HS-27A (cell line): ENCODE results near the gene ATF7IP.

Experiments used
- DNase-seq: peaks from one replicate; pipeline ENCODE4 v3.0.0-alpha.2; 2012; ENCODE audit warnings: low read depth, missing footprints

The ATF7IP gene

DNA sequence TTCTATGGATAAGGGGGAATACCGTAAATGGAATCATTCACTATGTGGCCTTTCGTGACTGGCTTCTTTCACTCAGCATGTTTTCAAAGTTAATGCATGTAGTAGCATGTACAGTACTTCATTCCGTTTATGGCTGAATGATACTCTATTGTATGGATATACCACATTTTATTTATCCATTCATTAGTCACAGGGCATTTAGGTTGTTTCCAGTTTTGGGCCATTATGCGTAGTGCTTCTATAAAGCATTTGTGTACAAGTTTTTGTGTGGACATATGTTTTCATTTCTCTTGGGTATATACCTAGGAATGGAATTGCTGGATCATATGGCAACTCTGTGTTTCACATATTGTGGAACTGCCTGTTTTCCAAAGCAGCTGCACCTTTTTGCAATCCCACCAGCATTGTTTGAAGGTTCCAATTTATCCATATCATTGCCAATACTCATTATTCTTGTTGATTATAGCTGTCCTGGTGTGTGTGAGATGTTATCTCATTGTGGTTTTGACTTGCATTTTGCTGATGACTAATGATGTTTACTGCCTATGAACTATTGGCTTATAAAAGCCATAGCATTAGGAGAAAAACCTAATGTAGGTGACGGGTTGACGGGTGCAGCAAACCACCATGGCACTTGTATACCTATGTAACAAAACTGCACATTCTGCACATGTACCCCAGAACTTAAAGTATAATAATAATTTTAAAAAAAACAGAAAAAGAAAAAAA lies 45.5 kb downstream of the ATF7IP start:
- DNase-seq: no peak

DNA sequence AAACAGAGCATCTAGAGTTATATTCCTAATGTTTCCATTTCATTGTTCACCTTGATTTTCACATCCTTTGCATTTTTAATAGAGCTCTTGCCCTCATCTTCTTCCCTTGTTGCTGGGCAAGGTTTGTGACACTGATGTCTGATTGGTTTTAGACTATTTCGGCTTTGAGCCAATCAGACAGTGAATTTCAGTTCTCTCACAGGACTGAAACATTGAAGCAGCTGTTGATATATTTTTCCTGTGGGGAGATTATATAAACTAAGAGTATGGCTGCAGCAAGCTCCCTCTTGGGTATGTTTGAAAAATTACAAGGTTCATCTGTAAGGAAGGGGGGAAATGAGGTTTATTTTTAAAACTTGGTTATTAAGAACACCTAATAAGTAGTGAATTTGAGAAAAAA lies 51.2 kb downstream of the ATF7IP start:
- DNase-seq: no peak

DNA sequence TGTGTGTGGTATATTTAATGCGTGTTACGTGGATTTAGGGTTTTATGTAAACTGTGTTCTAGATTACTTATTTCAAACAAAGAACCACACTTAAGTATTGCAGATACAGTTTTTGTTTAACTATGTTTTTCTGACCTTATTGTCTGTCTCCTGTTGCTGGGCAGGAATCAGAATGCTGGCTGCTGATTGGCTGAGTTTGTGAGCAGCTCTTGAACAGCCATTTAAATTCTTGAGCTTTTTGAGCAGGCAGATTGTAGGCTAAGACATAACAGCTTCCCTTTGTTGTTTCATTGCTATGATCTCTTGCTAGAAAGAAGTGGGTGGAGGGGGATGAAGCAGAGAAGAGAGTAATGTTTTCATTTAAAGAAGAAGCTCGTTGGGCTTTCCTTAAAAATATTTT lies 52.2 kb downstream of the ATF7IP start:
- no peak for DNase-seq

DNA sequence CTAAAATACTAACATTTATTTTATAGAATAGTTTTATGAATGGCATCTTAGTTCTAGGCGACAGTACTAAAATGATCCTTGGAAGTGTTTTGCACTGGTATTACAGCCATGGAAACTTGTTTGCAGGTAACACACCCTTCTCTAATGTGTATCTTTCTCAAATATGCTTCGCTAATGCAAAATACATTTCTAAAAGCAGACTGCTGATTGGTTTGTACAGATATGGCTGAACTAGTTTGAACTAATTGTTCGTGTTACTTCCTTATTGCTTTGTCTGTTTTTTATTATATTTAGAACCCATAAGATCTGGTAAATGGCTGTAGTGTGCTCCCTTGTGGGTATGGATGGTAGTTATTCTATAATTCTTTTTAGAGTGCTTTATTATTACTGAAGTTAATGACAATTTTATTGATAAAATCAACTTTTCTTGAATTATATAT lies 53.0 kb downstream of the ATF7IP start:
- DNase-seq: no peak

DNA sequence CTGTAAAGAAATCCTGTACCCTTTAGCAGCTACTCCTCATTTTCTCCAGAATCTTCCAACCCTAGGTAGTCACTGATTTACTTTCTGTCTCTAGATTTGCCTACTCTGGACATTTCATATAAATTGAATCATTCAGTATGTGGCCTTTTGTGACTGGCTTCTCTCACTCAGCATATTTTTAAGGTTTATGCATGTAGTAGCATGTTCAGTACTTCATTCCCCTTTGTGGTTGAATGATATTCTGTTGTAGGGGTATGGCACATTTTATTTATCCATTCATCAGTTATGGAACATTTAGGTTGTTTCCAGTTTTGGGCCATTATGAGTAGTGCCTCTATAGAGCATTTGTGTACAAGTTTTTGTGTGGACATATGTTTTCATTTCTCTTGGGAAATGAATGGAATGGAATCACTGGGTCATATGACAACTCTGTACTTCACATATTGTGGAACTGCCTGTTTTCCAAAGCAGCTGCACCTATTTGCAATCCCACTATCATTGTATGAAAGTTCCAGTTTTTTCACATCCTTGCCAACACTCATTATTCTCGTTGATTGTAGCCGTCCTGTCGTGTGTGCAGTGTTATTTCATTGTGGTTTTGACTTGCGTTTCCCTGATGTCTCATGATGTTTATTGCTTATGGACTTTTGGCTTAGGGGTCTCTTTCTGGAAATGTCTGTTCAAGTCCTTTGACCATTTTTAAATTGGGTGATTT lies 57.2 kb downstream of the ATF7IP start:
- DNase-seq: no peak

DNA sequence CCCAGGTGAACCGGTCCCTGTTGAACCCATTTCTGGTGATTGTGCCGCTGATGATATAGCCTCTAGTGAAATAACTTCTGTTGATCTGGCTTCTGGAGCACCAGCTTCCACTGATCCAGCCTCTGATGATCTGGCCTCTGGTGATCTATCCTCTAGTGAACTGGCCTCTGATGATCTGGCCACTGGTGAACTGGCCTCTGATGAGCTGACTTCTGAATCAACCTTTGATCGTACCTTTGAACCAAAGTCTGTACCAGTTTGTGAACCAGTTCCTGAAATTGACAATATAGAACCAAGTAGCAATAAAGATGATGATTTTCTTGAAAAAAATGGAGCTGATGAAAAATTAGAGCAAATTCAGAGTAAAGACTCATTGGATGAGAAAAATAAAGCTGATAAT lies 59.1 kb downstream of the ATF7IP start:
- DNase-seq: no peak

DNA sequence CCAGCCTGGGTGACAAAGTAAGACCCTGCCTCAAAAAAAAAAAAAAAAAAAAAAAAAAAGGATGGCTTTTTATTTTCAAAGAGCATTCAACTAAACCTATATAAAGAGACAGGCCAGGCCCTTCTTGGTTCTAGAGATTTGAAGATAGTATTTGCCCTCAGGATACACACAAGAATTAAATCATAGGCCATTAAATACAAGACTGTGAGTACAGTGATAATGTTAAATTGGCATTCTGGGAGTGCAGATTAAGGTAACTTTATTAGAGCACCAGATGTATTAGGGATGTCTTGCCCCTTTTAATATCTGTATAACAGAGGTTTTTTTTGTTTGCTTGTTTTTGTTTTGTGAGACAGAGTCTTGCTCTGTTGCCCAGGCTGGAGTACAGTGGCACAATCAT lies 61.3 kb downstream of the ATF7IP start:
- DNase-seq: no peak

DNA sequence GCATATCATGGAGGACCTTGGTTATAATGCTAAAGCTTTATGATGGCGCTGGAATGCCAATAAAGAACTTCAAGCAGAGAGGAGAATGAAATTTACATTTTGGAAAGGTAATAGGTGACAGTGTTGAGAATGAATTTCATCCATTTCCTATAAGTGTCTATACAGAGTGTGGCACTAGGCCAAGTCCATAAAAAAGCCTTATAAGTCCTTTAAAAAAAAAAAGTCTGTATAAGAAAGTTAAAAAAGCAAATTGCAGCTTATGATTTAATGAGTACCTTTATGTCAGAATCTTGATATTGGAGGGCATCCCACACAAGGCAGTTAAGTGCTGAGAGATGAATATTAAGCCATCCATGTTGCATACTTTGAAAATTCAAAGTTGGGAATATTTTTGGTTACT lies 62.4 kb downstream of the ATF7IP start:
- DNase-seq: no peak

DNA sequence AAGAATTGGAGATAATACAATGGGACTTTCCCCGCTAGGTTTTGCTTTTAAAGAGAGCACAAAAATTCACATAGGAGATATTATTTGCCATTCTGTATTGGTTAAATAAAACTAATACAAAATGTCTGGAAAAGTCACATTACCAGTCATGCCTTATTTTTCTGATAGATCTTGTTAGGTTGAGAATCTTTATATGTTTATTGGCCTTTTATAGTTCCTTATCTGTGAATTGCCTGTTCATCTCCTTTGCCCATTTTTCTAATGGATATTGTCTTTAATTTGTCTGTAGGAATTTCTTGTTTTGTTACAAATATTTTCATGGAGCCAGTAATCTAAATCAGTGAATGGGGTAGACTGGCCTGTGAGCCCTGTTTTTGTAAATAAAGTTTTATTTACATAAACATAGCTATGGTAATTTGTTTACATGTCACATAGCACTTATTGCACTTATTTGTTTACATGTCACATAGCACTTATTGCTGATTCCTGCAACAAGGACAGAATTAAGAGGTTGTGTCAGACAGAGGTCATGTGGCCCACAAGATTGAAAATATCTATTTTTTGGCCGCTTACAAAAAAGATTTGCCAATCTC lies 65.0 kb downstream of the ATF7IP start:
- no peak for DNase-seq

DNA sequence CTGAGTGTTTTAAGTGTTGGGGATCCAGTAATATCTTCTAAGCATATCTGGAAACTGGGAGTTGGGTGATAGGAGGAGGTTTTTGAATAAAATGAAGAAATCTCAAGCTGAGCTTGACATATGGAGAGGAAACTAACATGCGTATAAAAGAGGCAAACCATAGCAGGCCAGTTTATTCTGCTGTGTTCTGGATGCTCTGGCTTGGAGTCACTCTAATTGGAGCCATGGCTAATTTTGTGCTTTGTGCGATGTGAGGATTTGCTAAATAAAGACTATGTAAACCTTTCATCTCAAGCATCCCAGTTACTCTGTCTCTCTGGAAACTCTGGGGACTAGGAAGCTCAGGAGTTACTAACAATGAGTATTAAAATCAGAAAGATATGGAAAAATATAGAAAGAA lies 66.5 kb downstream of the ATF7IP start:
- no peak for DNase-seq

DNA sequence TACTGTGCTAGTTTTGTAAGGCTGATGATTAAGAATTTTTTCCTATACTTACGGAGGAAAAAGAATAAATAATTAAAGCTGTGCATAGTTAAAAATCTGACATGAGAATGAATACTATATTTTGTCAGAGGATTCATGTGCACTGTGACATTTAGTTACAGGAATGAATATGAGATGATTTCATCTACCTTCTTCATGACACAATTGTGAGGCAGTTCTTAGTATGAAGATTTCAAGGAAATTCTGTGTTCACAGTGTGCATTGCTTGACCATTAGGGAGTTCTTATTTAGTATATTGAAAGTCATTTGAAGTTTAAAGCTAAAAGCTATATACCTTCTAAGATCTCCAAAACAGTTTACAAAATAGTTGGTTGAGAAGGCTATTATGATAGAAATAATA lies 70.1 kb downstream of the ATF7IP start:
- DNase-seq: no peak

DNA sequence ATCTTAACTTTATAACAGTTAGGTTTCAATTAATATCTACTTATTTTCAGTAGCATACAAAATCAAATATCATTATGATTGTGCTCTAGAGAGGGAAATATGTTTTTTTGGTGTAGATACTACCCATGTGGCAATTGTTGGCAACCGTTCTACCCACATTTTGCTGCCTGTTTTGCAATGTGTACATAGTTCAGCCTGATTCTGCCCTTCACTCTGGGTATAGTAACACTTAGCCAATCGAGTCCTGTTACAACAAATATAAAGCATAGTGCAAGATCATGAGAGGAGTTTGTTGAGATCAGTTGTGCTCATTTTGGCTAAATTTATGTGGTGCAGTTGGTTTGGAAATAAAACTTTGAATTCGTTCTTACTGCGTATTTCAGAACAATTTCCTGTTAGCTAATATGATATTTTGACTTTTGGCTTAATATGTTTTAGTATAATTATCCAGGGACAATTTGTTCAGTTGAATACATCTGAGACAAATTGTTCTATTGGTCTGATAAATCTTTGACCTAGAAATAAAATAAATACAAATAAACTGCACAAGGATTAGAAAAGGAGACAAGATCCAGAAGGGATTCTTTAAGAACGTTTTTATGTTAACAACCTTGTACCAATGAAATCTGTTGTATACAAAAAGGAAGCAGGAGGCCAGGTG lies 76.9 kb downstream of the ATF7IP start:
- DNase-seq: no peak

DNA sequence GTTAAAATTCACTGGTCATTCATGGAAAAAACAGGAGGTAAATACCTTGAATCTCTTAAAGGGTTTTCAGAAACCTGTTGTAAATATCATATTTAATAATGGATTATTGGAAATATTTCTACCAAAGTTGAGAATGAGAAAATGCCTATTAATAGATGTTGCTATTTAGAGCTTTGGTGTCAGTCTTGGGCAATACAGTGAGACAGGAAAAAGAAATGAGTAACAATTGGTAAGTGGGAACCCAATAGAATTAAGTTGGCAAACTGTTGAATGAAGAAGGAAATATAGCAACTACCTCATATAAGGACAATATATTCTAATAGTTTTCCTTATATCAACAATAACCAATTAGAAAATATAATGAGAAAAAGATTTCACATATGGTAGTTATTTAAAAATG lies 78.0 kb downstream of the ATF7IP start:
- no peak for DNase-seq

DNA sequence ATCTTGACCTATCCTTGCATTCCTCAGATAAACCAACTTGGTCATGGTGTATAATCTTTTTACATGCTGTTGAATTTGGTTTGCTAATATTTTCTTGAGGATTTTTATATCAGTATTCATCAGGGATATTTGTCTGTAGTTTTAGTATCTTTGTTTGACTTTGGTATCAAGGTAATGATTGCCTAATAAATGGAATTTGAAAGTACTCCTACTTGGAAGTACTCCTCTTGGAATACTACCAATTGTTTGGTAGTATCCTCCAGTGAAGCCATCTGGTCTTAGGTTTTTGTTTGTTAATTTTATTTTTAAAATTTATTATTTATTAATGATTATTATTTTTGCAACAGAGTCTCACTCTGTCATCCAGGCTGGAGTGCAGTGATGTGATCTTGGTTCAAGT lies 85.0 kb downstream of the ATF7IP start:
- DNase-seq: no peak

DNA sequence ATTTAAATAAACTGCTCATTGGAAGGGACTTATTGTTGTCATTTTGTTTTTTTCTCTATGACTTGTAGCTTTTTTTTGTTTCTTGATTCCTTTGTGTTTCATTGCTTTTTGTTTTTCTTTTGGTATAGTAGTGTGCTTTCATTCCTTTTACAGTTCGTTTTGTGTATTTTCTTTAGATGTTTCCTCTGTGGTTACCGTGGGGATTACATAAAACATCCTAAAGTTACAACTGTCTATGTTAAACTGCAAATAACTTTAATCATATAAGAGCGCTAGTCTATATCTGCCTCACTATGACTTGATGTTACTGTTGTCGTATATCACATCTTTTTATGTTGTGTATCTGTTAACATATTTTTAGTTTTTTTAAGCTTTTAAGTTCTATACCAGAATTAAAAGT lies 86.9 kb downstream of the ATF7IP start:
- no peak for DNase-seq

DNA sequence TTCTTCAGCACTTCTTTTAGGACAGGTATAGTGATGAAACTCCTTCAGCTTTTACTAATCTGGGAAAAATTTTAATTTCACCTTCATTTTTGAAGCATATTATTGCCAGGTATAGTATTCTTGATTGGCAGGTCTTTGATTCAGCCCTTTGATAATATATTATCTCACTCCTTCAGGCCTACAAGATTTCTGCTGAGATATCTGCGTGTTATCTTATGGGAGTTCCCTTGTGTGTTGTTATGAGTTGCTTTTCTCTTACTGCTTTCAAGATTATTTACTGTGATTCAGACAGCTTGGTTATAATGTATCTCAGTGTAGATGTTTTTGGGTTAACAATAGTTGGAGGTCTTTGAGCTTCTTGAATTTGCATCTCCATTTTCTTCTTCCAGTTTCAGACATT lies 87.4 kb downstream of the ATF7IP start:
- DNase-seq: no peak

DNA sequence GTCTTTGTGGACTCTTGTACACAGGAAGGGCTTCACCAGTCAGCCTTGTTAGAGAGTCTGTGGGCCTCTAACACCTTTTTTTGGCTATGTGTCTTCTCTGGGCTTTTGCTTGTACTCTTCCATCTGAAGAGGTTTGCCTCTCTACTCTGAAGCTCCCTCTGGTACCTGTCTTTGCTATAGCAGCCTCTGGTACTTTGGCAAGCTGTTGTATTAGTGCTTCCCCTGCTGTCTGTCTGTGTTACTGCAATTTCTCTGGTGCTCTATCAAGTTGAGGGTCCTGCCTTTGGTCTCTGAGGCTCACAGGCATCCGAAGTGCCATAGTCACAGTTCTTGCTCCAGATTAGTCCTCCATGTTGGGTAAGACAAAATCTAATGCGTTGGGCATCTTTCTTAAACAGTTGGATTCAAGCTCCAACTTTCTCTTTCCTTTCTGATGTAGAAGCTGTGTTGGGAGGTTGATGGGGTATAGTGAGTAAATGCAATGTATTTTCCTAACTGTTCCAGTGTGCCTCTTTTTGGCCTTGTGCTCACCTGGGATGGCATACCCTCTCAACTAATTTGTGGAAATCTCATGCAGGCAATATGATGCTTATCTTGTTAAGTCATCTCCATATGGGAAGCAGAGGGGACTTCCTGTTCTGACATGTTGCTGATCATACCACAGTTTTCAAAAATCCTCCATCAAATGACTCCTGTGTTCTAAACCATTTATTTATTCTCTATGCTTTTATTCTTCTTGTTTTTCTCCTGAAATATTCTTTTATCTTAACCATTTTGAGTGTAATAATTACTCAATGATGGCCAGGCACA lies 88.8 kb downstream of the ATF7IP start:
- peak; percentile 9 for DNase-seq

DNA sequence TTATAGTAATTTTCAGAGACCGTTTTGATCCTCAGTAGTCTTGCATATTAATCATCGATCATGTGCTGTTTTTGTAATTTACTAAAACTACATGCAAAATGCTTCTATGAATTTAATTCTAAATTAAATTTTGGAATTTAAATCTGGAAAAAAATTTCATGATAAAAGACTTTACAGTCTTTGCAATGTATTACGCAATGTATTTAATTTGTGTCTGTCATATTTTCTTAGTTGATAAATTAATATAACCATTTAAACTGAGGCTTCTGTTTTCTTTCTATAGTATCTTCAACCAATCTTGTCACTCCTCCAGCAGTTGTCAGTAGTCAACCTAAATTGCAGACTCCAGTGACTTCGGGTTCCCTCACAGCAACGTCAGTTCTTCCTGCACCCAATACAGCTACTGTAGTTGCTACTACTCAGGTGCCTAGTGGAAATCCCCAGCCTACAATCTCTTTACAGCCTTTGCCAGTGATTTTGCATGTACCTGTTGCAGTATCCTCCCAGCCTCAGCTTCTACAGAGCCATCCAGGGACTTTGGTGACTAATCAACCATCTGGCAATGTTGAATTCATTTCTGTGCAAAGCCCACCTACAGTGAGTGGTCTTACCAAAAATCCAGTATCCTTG lies 94.8 kb downstream of the ATF7IP start:
- DNase-seq: no peak

DNA sequence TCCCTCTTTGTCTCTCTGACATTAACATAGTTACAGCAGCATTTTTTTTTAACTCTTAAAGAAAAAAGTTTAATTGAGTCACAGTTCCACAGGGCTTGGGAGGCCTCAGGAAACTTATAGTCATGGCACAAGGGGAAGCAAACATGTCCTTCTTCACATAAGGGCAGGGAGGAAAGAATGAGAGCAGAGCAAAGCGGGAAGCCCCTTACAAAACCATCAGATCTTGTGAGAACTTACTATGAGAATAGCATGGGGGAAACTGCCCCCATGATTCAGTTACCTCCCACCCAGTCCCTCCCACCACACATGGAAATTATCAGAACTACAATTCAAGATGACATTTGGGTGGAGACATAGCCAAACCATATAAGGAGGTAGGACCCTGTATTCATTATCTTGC lies 106.0 kb downstream of the ATF7IP start:
- no peak for DNase-seq

DNA sequence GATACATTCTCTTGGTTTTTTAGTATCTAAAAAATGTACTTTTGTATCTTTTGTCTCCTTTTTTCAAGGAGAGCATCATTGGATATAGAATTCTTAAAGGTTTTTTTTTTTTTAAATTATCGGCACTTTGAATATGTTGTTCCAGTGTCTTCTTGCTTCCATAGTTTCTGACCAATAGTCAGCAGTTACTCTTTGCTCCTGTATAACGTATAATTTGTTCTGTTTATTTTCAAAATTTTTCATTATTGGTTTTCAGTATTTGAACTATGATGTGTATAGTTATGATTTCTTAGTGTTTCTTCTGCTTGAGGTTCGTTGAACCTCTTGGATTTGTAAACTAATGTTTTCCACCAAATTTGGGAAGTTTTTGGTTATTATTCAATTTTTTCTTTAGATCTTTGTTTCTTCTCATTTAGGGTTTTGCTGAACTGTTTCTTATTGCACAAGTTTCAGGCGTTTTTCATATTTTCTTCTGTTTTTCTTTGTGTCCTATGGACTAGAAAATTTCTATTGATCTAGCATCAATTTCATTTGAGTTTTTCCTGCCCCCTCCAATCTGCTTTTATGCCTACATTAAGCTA lies 108.3 kb downstream of the ATF7IP start:
- no peak for DNase-seq

DNA sequence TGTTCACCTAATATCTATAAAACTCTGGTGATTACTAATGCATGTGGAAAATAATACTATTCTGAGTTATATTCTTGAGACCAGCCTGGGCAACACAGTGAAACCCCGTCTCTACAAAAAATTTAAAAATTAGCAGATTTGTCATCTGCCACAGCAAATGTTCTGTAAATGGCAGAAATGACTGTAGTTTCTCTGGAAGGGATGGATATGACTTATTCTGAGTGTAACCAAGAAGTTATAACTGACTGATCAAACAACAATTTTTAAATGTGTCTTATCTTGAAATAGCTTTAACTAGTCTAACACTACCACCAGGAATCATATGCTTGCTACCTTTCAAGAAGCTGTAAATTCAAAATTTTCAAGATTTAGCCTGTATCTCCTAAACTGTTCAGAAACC lies 113.5 kb downstream of the ATF7IP start:
- no peak for DNase-seq
